ENCODE data around the gene ZNF211. TPM values are rescaled to one million over a fixed set of nuclear protein-coding genes. Genes with fewer than 3 reads are reported as not detected.

Gene ZNF211
- total and polyA plus RNA-seq, 9 of the 15 experiments (the other 6 are each of a cell fraction or from before 2014, with no cell fraction given), result 1.3 to 11.6 (median 4.5) TPM

DNA sequence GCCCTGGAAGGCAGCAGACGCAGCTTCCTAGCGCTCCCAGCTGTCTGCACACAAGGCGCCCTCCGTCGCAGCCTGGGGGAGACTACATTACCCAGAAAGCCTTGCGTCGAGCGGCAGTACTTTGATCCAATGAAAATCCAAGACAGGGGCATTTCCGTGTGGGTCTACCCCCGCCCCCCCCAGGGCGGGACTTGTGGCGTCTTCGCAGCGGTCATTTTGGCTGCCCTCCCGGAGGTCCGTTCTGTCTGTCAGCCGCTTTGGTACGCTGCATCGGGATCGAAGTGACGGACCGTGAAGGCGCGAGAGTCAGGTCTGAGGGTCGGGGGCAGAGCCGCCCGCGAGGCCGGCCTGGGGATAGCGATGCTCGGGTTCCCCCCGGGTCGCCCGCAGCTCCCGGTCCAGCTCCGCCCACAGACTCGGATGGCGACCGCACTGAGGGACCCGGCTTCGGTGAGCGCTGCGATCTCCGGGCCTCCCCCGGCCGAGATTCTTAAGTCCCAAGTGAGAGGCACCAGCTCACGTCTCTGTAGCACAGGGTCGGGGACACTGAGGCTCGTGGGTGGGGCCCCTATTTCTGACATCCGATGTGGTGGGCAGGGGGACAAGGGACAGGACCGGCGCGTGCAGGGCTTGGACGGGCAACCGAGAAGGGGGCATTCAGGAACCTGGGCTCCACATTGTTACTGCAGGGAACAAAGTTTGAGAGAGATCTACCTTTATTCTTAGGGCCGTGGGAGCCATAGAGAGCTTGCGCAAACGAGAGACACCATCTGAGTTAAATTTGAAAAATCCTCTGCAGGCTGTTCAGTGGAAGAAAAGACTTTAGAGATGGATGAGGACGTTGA is at the start of gene ZNF211 (continued):
- no peak for TF ChIP-seq NR2C1 (IDR thresholded peaks at IDR 0.05)
- peak; percentile 80 for TF ChIP-seq NR2C1 (tag; IDR thresholded peaks at IDR 0.05)
- TF ChIP-seq ZC3H11A (IDR thresholded peaks at IDR 0.05; ENCODE audit: low read depth, low read length), result no peak
- no peak for TF ChIP-seq ZNF507 (tag; conservative IDR thresholded peaks at IDR 0.05)
- no peak for TF ChIP-seq MAFG (tag; conservative IDR thresholded peaks at IDR 0.05)
- TF ChIP-seq CAMTA2 (CRISPR knock-in tag; conservative IDR thresholded peaks at IDR 0.05), result no peak
- TF ChIP-seq ATF7 (IDR thresholded peaks at IDR 0.05), result peak; percentile 59; the same call in 1 of the 2 replicates
- no peak for TF ChIP-seq THRAP3 (IDR thresholded peaks at IDR 0.05; ENCODE audit: borderline replicate concordance)
- TF ChIP-seq OTX1 (CRISPR knock-in tag; IDR thresholded peaks at IDR 0.05), result no peak
- TF ChIP-seq ZFP36 (IDR thresholded peaks at IDR 0.05; ENCODE audit: low read depth, low read length, partially characterized antibody), result no peak
- no peak for TF ChIP-seq GTF2E2 (tag; IDR thresholded peaks at IDR 0.05)
- TF ChIP-seq, protein P1, sequence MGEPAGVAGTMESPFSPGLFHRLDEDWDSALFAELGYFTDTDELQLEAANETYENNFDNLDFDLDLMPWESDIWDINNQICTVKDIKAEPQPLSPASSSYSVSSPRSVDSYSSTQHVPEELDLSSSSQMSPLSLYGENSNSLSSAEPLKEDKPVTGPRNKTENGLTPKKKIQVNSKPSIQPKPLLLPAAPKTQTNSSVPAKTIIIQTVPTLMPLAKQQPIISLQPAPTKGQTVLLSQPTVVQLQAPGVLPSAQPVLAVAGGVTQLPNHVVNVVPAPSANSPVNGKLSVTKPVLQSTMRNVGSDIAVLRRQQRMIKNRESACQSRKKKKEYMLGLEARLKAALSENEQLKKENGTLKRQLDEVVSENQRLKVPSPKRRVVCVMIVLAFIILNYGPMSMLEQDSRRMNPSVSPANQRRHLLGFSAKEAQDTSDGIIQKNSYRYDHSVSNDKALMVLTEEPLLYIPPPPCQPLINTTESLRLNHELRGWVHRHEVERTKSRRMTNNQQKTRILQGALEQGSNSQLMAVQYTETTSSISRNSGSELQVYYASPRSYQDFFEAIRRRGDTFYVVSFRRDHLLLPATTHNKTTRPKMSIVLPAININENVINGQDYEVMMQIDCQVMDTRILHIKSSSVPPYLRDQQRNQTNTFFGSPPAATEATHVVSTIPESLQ (CRISPR knock-in tag; IDR thresholded peaks at IDR 0.05), result no peak
- TF ChIP-seq KLF16 (IDR thresholded peaks at IDR 0.05), result no peak
- TF ChIP-seq, protein P2, sequence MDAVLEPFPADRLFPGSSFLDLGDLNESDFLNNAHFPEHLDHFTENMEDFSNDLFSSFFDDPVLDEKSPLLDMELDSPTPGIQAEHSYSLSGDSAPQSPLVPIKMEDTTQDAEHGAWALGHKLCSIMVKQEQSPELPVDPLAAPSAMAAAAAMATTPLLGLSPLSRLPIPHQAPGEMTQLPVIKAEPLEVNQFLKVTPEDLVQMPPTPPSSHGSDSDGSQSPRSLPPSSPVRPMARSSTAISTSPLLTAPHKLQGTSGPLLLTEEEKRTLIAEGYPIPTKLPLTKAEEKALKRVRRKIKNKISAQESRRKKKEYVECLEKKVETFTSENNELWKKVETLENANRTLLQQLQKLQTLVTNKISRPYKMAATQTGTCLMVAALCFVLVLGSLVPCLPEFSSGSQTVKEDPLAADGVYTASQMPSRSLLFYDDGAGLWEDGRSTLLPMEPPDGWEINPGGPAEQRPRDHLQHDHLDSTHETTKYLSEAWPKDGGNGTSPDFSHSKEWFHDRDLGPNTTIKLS (IDR thresholded peaks at IDR 0.05; ENCODE audit: borderline replicate concordance, low read depth), result peak; percentile 76; the same call in 1 of the 2 replicates
- peak; percentile 87 for TF ChIP-seq ELF1 (tag; IDR thresholded peaks at IDR 0.05)
- no peak for TF ChIP-seq HNRNPH1 (optimal IDR thresholded peaks at IDR 0.05; ENCODE audit: low read depth, low read length)
- TF ChIP-seq, protein P3, sequence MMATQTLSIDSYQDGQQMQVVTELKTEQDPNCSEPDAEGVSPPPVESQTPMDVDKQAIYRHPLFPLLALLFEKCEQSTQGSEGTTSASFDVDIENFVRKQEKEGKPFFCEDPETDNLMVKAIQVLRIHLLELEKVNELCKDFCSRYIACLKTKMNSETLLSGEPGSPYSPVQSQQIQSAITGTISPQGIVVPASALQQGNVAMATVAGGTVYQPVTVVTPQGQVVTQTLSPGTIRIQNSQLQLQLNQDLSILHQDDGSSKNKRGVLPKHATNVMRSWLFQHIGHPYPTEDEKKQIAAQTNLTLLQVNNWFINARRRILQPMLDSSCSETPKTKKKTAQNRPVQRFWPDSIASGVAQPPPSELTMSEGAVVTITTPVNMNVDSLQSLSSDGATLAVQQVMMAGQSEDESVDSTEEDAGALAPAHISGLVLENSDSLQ (IDR thresholded peaks at IDR 0.05), result peak; percentile 99
- TF ChIP-seq, protein P4, sequence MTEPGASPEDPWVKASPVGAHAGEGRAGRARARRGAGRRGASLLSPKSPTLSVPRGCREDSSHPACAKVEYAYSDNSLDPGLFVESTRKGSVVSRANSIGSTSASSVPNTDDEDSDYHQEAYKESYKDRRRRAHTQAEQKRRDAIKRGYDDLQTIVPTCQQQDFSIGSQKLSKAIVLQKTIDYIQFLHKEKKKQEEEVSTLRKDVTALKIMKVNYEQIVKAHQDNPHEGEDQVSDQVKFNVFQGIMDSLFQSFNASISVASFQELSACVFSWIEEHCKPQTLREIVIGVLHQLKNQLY (CRISPR knock-in tag; conservative IDR thresholded peaks at IDR 0.05), result 0 out of 4 replicates have a peak, but pooled peaks of 1 of the 2 experiments have one; percentile 48
- TF ChIP-seq CCNT2 (IDR thresholded peaks at IDR 0.05; ENCODE audit: borderline replicate concordance, extremely low read depth, insufficient read length, low read depth, low read length), result no peak
- TF ChIP-seq TRIM28 (IDR thresholded peaks at IDR 0.05), result no peak
- TF ChIP-seq JUNB (CRISPR knock-in tag; conservative IDR thresholded peaks at IDR 0.05), result no peak
- no peak for TF ChIP-seq KLF6 (CRISPR knock-in tag; IDR thresholded peaks at IDR 0.05; ENCODE audit: borderline replicate concordance)
- TF ChIP-seq JUN (IDR thresholded peaks at IDR 0.05; ENCODE audit: borderline replicate concordance, low read depth, low read length), result no peak
- no peak for TF ChIP-seq JUN (CRISPR knock-in tag; IDR thresholded peaks at IDR 0.05; ENCODE audit: borderline replicate concordance)
- TF ChIP-seq DMBX1 (CRISPR knock-in tag; IDR thresholded peaks at IDR 0.05; ENCODE audit: borderline replicate concordance), result no peak

Data from K562 (cell line).